Measurements from ENCODE around the gene ZNF552.

DNA sequence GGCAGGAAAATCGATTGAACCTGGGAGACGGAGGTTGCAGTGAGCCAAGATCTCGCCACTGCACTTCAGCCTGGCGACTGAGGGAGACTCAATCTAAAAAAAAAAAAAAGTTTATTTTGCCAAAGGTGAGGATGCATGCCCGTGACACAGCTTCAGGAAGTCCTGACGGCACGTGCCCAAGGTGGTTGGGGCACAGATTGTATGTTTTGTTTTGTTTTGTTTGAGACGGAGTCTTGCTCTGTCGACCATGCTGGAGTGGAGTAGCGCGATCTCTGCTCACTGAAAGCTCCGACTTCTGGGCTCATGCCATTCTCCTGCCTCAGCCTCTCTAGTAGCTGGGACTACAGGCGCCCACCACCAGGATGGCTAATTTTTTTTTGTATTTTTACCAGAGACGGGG lies 3.3 kb upstream of the ZNF552 start:
- TF ChIP-seq, protein P1, sequence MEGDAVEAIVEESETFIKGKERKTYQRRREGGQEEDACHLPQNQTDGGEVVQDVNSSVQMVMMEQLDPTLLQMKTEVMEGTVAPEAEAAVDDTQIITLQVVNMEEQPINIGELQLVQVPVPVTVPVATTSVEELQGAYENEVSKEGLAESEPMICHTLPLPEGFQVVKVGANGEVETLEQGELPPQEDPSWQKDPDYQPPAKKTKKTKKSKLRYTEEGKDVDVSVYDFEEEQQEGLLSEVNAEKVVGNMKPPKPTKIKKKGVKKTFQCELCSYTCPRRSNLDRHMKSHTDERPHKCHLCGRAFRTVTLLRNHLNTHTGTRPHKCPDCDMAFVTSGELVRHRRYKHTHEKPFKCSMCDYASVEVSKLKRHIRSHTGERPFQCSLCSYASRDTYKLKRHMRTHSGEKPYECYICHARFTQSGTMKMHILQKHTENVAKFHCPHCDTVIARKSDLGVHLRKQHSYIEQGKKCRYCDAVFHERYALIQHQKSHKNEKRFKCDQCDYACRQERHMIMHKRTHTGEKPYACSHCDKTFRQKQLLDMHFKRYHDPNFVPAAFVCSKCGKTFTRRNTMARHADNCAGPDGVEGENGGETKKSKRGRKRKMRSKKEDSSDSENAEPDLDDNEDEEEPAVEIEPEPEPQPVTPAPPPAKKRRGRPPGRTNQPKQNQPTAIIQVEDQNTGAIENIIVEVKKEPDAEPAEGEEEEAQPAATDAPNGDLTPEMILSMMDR (IDR thresholded peaks at IDR 0.05) = no peak
- TF ChIP-seq POLR2A (IDR thresholded peaks at IDR 0.05) = no peak
- TF ChIP-seq POLR2AphosphoS5 (IDR thresholded peaks at IDR 0.05) = no peak
- no peak for TF ChIP-seq EP300 (IDR thresholded peaks at IDR 0.05)
